GM12878 (cell line): ENCODE results near the gene CLPX. TPM values are rescaled to one million over a fixed set of nuclear protein-coding genes. Genes with fewer than 3 reads are reported as not detected.

ENCODE experiments used
- polyA plus RNA-seq, 11 experiments: library from polyadenylated mRNA; depleted of rRNA in 4 of 11; unstranded in 6 of 11; stranded (reverse) in 5 of 11; fragments of >200 nt; fragmentation: Nextera tagmentation in 4 of 11; fragmentation: Illumina TruSeq in 1 of 11; extraction: Ambion mirVana in 4 of 11; extraction: Trizol in 1 of 11; gene quantifications; 1 replicate in 1 of 11; 2 replicates in 10 of 11; pipeline versions ENCODE4 v1.2.1 to v1.2.3, GENCODE V29; 2011 to 2016; ENCODE audit warnings: inconsistent platforms in 2 of 11, missing spikeins in 2 of 11, low read depth in 1 of 11
- small RNA-seq: library from RNA; depleted of rRNA; stranded (forward); fragments of <200 nt; gene quantifications from one replicate; pipeline ENCODE3, GENCODE V24; 2014
- total RNA-seq, 4 experiments: library from RNA; depleted of rRNA in 3 of 4; stranded (reverse); fragments of >200 nt in 3 of 4; fragmentation: Illumina TruSeq in 1 of 4; extraction: Trizol in 1 of 4; gene quantifications; 2 replicates each; pipeline versions ENCODE4 v1.2.1 to v1.2.3, GENCODE V29; 2013 to 2021

Gene CLPX
- total and polyA plus RNA-seq, 10 of the 15 experiments (the other 5 are each of a cell fraction or from before 2014, with no cell fraction given), result 10.1 to 57.4 (median 31.3) TPM

Small RNA genes within 50 kb of the gene (small RNA-seq; reads per million reads assigned to genes)
- gene AC013553.1, result not detected
- not detected for gene AC068213.1
- gene RNU6-686P, result not detected

Other genes with a start within 250 kb of the CLPX start
Only the 7 nearest of the 13 such genes appear.
- gene RASL12, start 117.4 kb downstream of the CLPX start, total RNA-seq (2014; rRNA removed), result 0.06 TPM in 1 of 2 replicates, not detected in the other
- gene RASL12, start 117.4 kb downstream of the CLPX start, total RNA-seq (2014; rRNA removed; fragmentation: Illumina TruSeq; extraction: Trizol), result not detected in 2 replicates
- 0.10 TPM in 1 of 2 replicates, not detected in the other for gene RASL12, start 117.4 kb downstream of the CLPX start, total RNA-seq (2021)
- not detected in 2 replicates for gene RASL12, start 117.4 kb downstream of the CLPX start, polyA plus RNA-seq (2011; rRNA removed)
- 0.06 TPM in 1 of 2 replicates, not detected in the other for gene RASL12, start 117.4 kb downstream of the CLPX start, polyA plus RNA-seq (2014; fragmentation: Illumina TruSeq; extraction: Trizol)
- not detected for gene RASL12, start 117.4 kb downstream of the CLPX start, polyA plus RNA-seq (2014; fragmentation: Nextera tagmentation; extraction: Ambion mirVana)
- gene RASL12, start 117.4 kb downstream of the CLPX start, polyA plus RNA-seq (2014; rRNA removed), result 0.08 TPM in 1 of 2 replicates, not detected in the other
- not detected for gene RASL12, start 117.4 kb downstream of the CLPX start, polyA plus RNA-seq (2016; fragmentation: Nextera tagmentation; extraction: Ambion mirVana)
- 0.06 TPM in 1 of 2 replicates, not detected in the other for gene KBTBD13, start 108.6 kb downstream of the CLPX start, total RNA-seq (2014; rRNA removed)
- not detected in 2 replicates for gene KBTBD13, start 108.6 kb downstream of the CLPX start, total RNA-seq (2014; rRNA removed; fragmentation: Illumina TruSeq; extraction: Trizol)
- not detected in 2 replicates for gene KBTBD13, start 108.6 kb downstream of the CLPX start, total RNA-seq (2021)
- not detected in 2 replicates for gene KBTBD13, start 108.6 kb downstream of the CLPX start, polyA plus RNA-seq (2011; rRNA removed)
- not detected in 2 replicates for gene KBTBD13, start 108.6 kb downstream of the CLPX start, polyA plus RNA-seq (2014; fragmentation: Illumina TruSeq; extraction: Trizol)
- not detected for gene KBTBD13, start 108.6 kb downstream of the CLPX start, polyA plus RNA-seq (2014; fragmentation: Nextera tagmentation; extraction: Ambion mirVana)
- gene KBTBD13, start 108.6 kb downstream of the CLPX start, polyA plus RNA-seq (2014; rRNA removed), result 0.04 TPM in 1 of 2 replicates, not detected in the other
- gene KBTBD13, start 108.6 kb downstream of the CLPX start, polyA plus RNA-seq (2016; fragmentation: Nextera tagmentation; extraction: Ambion mirVana), result not detected
- gene UBAP1L, start 70.1 kb downstream of the CLPX start, total RNA-seq (2014; rRNA removed), result 1.6 and 1.8 TPM in 2 replicates
- gene UBAP1L, start 70.1 kb downstream of the CLPX start, total RNA-seq (2014; rRNA removed; fragmentation: Illumina TruSeq; extraction: Trizol), result 1.3 and 1.4 TPM in 2 replicates
- gene UBAP1L, start 70.1 kb downstream of the CLPX start, total RNA-seq (2021), result 1.9 and 2.4 TPM in 2 replicates
- 0.86 and 1.0 TPM in 2 replicates for gene UBAP1L, start 70.1 kb downstream of the CLPX start, polyA plus RNA-seq (2011; rRNA removed)
- 0.97 and 1.2 TPM in 2 replicates for gene UBAP1L, start 70.1 kb downstream of the CLPX start, polyA plus RNA-seq (2014; fragmentation: Illumina TruSeq; extraction: Trizol)
- gene UBAP1L, start 70.1 kb downstream of the CLPX start, polyA plus RNA-seq (2014; fragmentation: Nextera tagmentation; extraction: Ambion mirVana), result under 1 TPM; 0.03 to 0.09 TPM
- 2.6 and 3.5 TPM in 2 replicates for gene UBAP1L, start 70.1 kb downstream of the CLPX start, polyA plus RNA-seq (2014; rRNA removed)
- gene UBAP1L, start 70.1 kb downstream of the CLPX start, polyA plus RNA-seq (2016; fragmentation: Nextera tagmentation; extraction: Ambion mirVana), result under 1 TPM; 0.72 to 0.84 TPM
- gene PDCD7, start 51.5 kb downstream of the CLPX start, total RNA-seq (2014; rRNA removed), result 14.9 and 15.8 TPM in 2 replicates
- gene PDCD7, start 51.5 kb downstream of the CLPX start, total RNA-seq (2014; rRNA removed; fragmentation: Illumina TruSeq; extraction: Trizol), result 12.4 and 12.6 TPM in 2 replicates
- gene PDCD7, start 51.5 kb downstream of the CLPX start, total RNA-seq (2021), result 20.1 and 22.9 TPM in 2 replicates
- gene PDCD7, start 51.5 kb downstream of the CLPX start, polyA plus RNA-seq (2011; rRNA removed), result 22.8 and 24.3 TPM in 2 replicates
- gene PDCD7, start 51.5 kb downstream of the CLPX start, polyA plus RNA-seq (2014; fragmentation: Illumina TruSeq; extraction: Trizol), result 24.2 and 26.0 TPM in 2 replicates
- 10 to 100 TPM; 10.1 to 11.2 TPM for gene PDCD7, start 51.5 kb downstream of the CLPX start, polyA plus RNA-seq (2014; fragmentation: Nextera tagmentation; extraction: Ambion mirVana)
- 14.1 and 15.1 TPM in 2 replicates for gene PDCD7, start 51.5 kb downstream of the CLPX start, polyA plus RNA-seq (2014; rRNA removed)
- 1 to 10 TPM; 4.2 to 8.6 TPM for gene PDCD7, start 51.5 kb downstream of the CLPX start, polyA plus RNA-seq (2016; fragmentation: Nextera tagmentation; extraction: Ambion mirVana)
- gene CILP, start 26.1 kb upstream of the CLPX start, total RNA-seq (2014; rRNA removed), result 0.06 TPM in 1 of 2 replicates, not detected in the other
- gene CILP, start 26.1 kb upstream of the CLPX start, total RNA-seq (2014; rRNA removed; fragmentation: Illumina TruSeq; extraction: Trizol), result not detected in 2 replicates
- 0.05 TPM in 1 of 2 replicates, not detected in the other for gene CILP, start 26.1 kb upstream of the CLPX start, total RNA-seq (2021)
- 0.04 TPM in 2 replicates for gene CILP, start 26.1 kb upstream of the CLPX start, polyA plus RNA-seq (2011; rRNA removed)
- gene CILP, start 26.1 kb upstream of the CLPX start, polyA plus RNA-seq (2014; fragmentation: Illumina TruSeq; extraction: Trizol), result 0.03 TPM in 1 of 2 replicates, not detected in the other
- not detected for gene CILP, start 26.1 kb upstream of the CLPX start, polyA plus RNA-seq (2014; fragmentation: Nextera tagmentation; extraction: Ambion mirVana)
- 0.03 and 0.04 TPM in 2 replicates for gene CILP, start 26.1 kb upstream of the CLPX start, polyA plus RNA-seq (2014; rRNA removed)
- under 1 TPM in 1 of 2 experiments, not detected in 1; 0.04 TPM for gene CILP, start 26.1 kb upstream of the CLPX start, polyA plus RNA-seq (2016; fragmentation: Nextera tagmentation; extraction: Ambion mirVana)
- gene PARP16, start 101.5 kb upstream of the CLPX start, total RNA-seq (2014; rRNA removed), result 6.4 and 8.6 TPM in 2 replicates
- gene PARP16, start 101.5 kb upstream of the CLPX start, total RNA-seq (2014; rRNA removed; fragmentation: Illumina TruSeq; extraction: Trizol), result 7.6 and 8.4 TPM in 2 replicates
- 10.1 and 11.3 TPM in 2 replicates for gene PARP16, start 101.5 kb upstream of the CLPX start, total RNA-seq (2021)
- 9.8 and 10.1 TPM in 2 replicates for gene PARP16, start 101.5 kb upstream of the CLPX start, polyA plus RNA-seq (2011; rRNA removed)
- 11.9 and 13.0 TPM in 2 replicates for gene PARP16, start 101.5 kb upstream of the CLPX start, polyA plus RNA-seq (2014; fragmentation: Illumina TruSeq; extraction: Trizol)
- gene PARP16, start 101.5 kb upstream of the CLPX start, polyA plus RNA-seq (2014; fragmentation: Nextera tagmentation; extraction: Ambion mirVana), result 1 to 10 TPM; 4.9 to 7.6 TPM
- gene PARP16, start 101.5 kb upstream of the CLPX start, polyA plus RNA-seq (2014; rRNA removed), result 9.8 and 10.0 TPM in 2 replicates
- gene PARP16, start 101.5 kb upstream of the CLPX start, polyA plus RNA-seq (2016; fragmentation: Nextera tagmentation; extraction: Ambion mirVana), result 10 to 100 TPM; 13.9 to 15.7 TPM
- not detected in 2 replicates for gene RNU5A-1, start 110.7 kb upstream of the CLPX start, total RNA-seq (2014; rRNA removed)
- gene RNU5A-1, start 110.7 kb upstream of the CLPX start, total RNA-seq (2014; rRNA removed; fragmentation: Illumina TruSeq; extraction: Trizol), result not detected in 2 replicates
- not detected in 2 replicates for gene RNU5A-1, start 110.7 kb upstream of the CLPX start, total RNA-seq (2021)
- not detected in 2 replicates for gene RNU5A-1, start 110.7 kb upstream of the CLPX start, polyA plus RNA-seq (2011; rRNA removed)
- gene RNU5A-1, start 110.7 kb upstream of the CLPX start, polyA plus RNA-seq (2014; fragmentation: Illumina TruSeq; extraction: Trizol), result not detected in 2 replicates
- not detected for gene RNU5A-1, start 110.7 kb upstream of the CLPX start, polyA plus RNA-seq (2014; fragmentation: Nextera tagmentation; extraction: Ambion mirVana)
- not detected in 2 replicates for gene RNU5A-1, start 110.7 kb upstream of the CLPX start, polyA plus RNA-seq (2014; rRNA removed)
- gene RNU5A-1, start 110.7 kb upstream of the CLPX start, polyA plus RNA-seq (2016; fragmentation: Nextera tagmentation; extraction: Ambion mirVana), result not detected